T-helper 2 cell treated with Interferon-gamma antibody and Interleukin-4, amounts not matched to agents 5 μg/mL and 100 μg/mL, for 36 hours (primary cell): Measurements from ENCODE around the gene METTL24.

Experiments
- DNase-seq: peaks from one replicate; pipeline ENCODE4 v3.0.0; 2021; ENCODE audit warnings: low spot score
- H3K27ac Mint-ChIP-seq: one replicate; pipeline ENCODE4 v1.8.0; 2021; ENCODE audit warnings: mild to moderate bottlenecking, mixed read lengths
- H3K27me3 Mint-ChIP-seq: one replicate; pipeline ENCODE4 v1.8.0; 2021; ENCODE audit warnings: low read depth, mixed read lengths
- H3K36me3 Mint-ChIP-seq: one replicate; pipeline ENCODE4 v1.8.0; 2021; ENCODE audit warnings: low read depth, mixed read lengths
- H3K4me1 Mint-ChIP-seq: one replicate; pipeline ENCODE4 v1.8.0; 2021; ENCODE audit warnings: low read depth, mixed read lengths
- H3K4me3 Mint-ChIP-seq: one replicate; pipeline ENCODE4 v1.8.0; 2022; ENCODE audit warnings: mild to moderate bottlenecking, moderate library complexity, mixed read lengths
- H3K9me3 Mint-ChIP-seq: one replicate; pipeline ENCODE4 v1.8.0; 2021; ENCODE audit warnings: mixed read lengths

The METTL24 gene

GRCh38 chr6:110337486-110337885, 20.7 kb downstream of the METTL24 start:
- Mint-ChIP-seq H3K4me3 (no peak overlapping the region), H3K9me3 (no peaks in the 10 kb centered on the region), H3K27me3 (peaks cover 8% of the 10 kb centered on the region), H3K4me1 (peaks cover 1% of the 10 kb centered on the region), H3K36me3 (no peaks in the 10 kb centered on the region), H3K27ac (no peak overlapping the region)
- no peak for DNase-seq

DNA sequence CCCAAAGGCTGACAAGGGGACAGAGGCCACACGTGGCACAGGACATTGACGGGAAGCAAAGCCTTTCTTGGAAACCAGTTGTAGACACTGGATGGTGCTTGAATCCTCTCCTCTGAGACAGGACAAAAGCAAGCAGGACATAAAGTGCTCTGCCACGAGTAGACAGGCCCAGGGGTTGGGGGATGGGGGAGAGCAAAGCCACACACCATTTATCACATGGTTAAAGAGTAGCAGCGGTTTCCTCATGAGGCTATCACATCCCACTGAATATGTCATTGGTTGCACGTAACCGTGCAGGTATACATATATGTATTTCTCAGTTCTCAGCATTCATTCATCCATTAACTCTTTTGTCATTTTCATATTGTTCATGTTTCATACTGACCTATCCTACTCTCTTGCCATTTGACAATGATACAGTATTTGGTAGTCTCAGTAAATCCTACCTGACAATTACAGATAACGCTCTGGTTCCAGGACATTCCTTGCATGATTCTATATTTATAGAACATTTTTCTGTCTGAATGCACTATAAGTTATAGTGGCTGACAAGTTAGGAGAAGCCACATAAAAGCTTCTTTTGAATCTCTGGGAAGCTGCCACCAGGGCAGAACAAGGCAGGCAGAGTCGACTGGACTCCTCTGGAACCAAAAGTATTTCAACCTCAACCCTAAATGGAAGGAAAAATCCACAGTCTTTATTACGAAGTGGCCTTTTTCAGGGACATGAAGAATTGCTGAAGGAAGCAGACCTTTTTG, 23.5 kb downstream of the METTL24 start:
- Mint-ChIP-seq H3K9me3 (no peaks in the 10 kb centered on the region), H3K4me3 (no peak overlapping the region), H3K36me3 (no peaks in the 10 kb centered on the region), H3K27ac (no peak overlapping the region), H3K27me3 (peaks cover 11% of the 10 kb centered on the region), H3K4me1 (peaks cover 1% of the 10 kb centered on the region)
- DNase-seq, result no peak

- H3K4me3 Mint-ChIP-seq, result no peak overlapping the region
- H3K27me3 Mint-ChIP-seq, result peaks cover 7% of the 10 kb centered on the region
- H3K9me3 Mint-ChIP-seq, result no peaks in the 10 kb centered on the region
- peaks cover 1% of the 10 kb centered on the region for H3K4me1 Mint-ChIP-seq
- no peaks in the 10 kb centered on the region for H3K36me3 Mint-ChIP-seq
- no peak overlapping the region for H3K27ac Mint-ChIP-seq
- no peak for DNase-seq
Observed at GRCh38 chr6:110332281-110332680, 25.9 kb downstream of the METTL24 start.

GRCh38 chr6:110331816-110332215, 26.3 kb downstream of the METTL24 start:
- Mint-ChIP-seq H3K36me3 (no peaks in the 10 kb centered on the region), H3K9me3 (no peaks in the 10 kb centered on the region), H3K4me3 (no peak overlapping the region), H3K4me1 (peaks cover 1% of the 10 kb centered on the region), H3K27ac (no peak overlapping the region), H3K27me3 (peaks cover 7% of the 10 kb centered on the region)
- no peak for DNase-seq

GRCh38 chr6:110331390-110331789, 26.8 kb downstream of the METTL24 start:
- Mint-ChIP-seq H3K27me3 (peaks cover 7% of the 10 kb centered on the region), H3K4me3 (no peak overlapping the region), H3K9me3 (no peaks in the 10 kb centered on the region), H3K4me1 (peaks cover 1% of the 10 kb centered on the region), H3K27ac (no peak overlapping the region), H3K36me3 (no peaks in the 10 kb centered on the region)
- DNase-seq, result no peak

GRCh38 chr6:110329714-110330436, 28.3 kb downstream of the METTL24 start:
- no peaks in the 10 kb centered on the region for H3K36me3 Mint-ChIP-seq
- DNase-seq, result no peak
- H3K9me3 Mint-ChIP-seq, result no peaks in the 10 kb centered on the region
- H3K4me3 Mint-ChIP-seq, result no peak overlapping the region
- H3K27me3 Mint-ChIP-seq, result peaks cover 7% of the 10 kb centered on the region
- peaks cover 1% of the 10 kb centered on the region for H3K4me1 Mint-ChIP-seq
- H3K27ac Mint-ChIP-seq, result no peak overlapping the region

GRCh38 chr6:110329348-110329713, 28.8 kb downstream of the METTL24 start:
- Mint-ChIP-seq H3K36me3 (no peaks in the 10 kb centered on the region), H3K4me3 (no peak overlapping the region), H3K27me3 (peaks cover 7% of the 10 kb centered on the region), H3K9me3 (no peaks in the 10 kb centered on the region), H3K4me1 (peaks cover 1% of the 10 kb centered on the region), H3K27ac (no peak overlapping the region)
- no peak for DNase-seq

GRCh38 chr6:110328259-110328658, 29.9 kb downstream of the METTL24 start:
- Mint-ChIP-seq H3K4me1 (peaks cover 1% of the 10 kb centered on the region), H3K27ac (no peak overlapping the region), H3K4me3 (no peak overlapping the region), H3K9me3 (no peaks in the 10 kb centered on the region), H3K36me3 (no peaks in the 10 kb centered on the region), H3K27me3 (peaks cover 7% of the 10 kb centered on the region)
- no peak for DNase-seq

DNA sequence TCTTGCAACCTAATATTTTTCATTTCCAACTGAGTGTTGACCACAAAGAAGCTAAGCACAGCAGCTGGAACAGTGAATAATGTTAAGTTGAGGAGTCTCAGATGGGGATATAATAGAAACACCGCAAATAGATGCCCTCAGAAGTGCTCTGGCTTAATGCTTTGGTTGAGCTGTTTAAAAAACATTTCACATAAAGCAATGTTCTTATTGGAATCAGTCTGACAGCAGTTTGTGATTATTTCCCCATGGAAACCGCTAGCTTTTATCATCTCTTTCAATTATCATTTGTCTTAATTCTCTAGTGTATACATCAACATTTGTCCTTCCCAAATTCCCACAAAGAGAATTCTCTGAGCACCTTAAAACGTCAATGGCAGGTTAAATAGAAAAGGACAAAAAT, 30.8 kb downstream of the METTL24 start:
- DNase-seq, result no peak
- H3K27me3 Mint-ChIP-seq, result peaks cover 7% of the 10 kb centered on the region
- H3K27ac Mint-ChIP-seq, result no peak overlapping the region
- H3K36me3 Mint-ChIP-seq, result no peaks in the 10 kb centered on the region
- no peak overlapping the region for H3K4me3 Mint-ChIP-seq
- H3K4me1 Mint-ChIP-seq, result no peaks in the 10 kb centered on the region
- H3K9me3 Mint-ChIP-seq, result no peaks in the 10 kb centered on the region

DNA sequence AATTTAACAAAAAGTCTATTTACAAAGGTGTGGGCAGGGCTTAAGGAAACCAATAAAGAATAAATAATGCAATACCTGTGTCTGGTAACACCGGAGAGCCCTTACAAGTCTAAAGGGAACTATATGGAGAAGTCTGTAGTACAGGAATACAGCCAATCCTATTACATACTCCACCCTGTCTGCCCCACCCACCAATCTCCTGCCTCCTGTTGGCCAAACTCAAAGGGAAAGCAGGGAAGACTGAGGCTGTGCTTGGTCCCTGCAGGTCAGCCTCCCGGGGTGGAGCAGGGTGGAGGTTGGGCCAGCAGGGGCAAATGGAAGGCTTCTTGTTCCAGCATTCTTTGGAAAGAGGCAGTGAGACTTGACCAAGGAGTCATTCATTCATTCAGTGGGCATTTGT, 31.5 kb downstream of the METTL24 start:
- H3K27me3 Mint-ChIP-seq, result peaks cover 7% of the 10 kb centered on the region
- no peak overlapping the region for H3K27ac Mint-ChIP-seq
- no peak for DNase-seq
- H3K9me3 Mint-ChIP-seq, result no peaks in the 10 kb centered on the region
- no peaks in the 10 kb centered on the region for H3K4me1 Mint-ChIP-seq
- H3K36me3 Mint-ChIP-seq, result no peaks in the 10 kb centered on the region
- H3K4me3 Mint-ChIP-seq, result no peak overlapping the region

- Mint-ChIP-seq H3K36me3 (no peaks in the 10 kb centered on the region), H3K27ac (no peak overlapping the region), H3K4me1 (no peaks in the 10 kb centered on the region), H3K9me3 (no peaks in the 10 kb centered on the region), H3K4me3 (no peak overlapping the region), H3K27me3 (peaks cover 6% of the 10 kb centered on the region)
- no peak for DNase-seq
Observed at GRCh38 chr6:110326057-110326456, 32.1 kb downstream of the METTL24 start.

GRCh38 chr6:110325197-110325596, 33.0 kb downstream of the METTL24 start:
- H3K27me3 Mint-ChIP-seq, result peaks cover 4% of the 10 kb centered on the region
- H3K9me3 Mint-ChIP-seq, result no peaks in the 10 kb centered on the region
- no peaks in the 10 kb centered on the region for H3K36me3 Mint-ChIP-seq
- no peaks in the 10 kb centered on the region for H3K4me1 Mint-ChIP-seq
- no peak overlapping the region for H3K27ac Mint-ChIP-seq
- DNase-seq, result no peak
- no peak overlapping the region for H3K4me3 Mint-ChIP-seq

- H3K4me3 Mint-ChIP-seq, result no peak overlapping the region
- no peak for DNase-seq
- H3K27me3 Mint-ChIP-seq, result peaks cover 2% of the 10 kb centered on the region
- no peaks in the 10 kb centered on the region for H3K9me3 Mint-ChIP-seq
- no peak overlapping the region for H3K27ac Mint-ChIP-seq
- H3K36me3 Mint-ChIP-seq, result no peaks in the 10 kb centered on the region
- H3K4me1 Mint-ChIP-seq, result no peaks in the 10 kb centered on the region
Observed at GRCh38 chr6:110324548-110324947, 33.6 kb downstream of the METTL24 start.

DNA sequence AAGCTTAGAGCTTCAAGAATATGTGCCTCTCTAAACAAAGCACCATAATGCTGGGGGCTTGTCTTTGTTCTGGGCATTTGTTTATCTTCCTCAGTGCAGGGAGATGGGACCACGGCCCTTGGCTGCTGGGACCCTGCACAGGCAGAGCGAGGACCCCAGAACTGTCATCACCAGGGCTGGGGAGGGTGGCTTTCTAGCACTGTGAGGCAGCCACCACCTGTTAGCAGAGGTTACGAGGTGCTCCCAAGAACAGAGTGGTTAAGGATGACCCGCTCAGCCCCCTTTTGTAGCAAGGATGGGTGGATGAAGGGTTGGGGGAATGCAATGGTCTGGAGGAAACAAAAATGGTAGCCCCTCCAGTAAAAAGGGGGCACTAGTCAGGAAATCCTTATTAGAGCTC, 34.9 kb downstream of the METTL24 start:
- H3K27me3 Mint-ChIP-seq, result peaks cover 2% of the 10 kb centered on the region
- H3K9me3 Mint-ChIP-seq, result no peaks in the 10 kb centered on the region
- no peaks in the 10 kb centered on the region for H3K36me3 Mint-ChIP-seq
- no peak overlapping the region for H3K27ac Mint-ChIP-seq
- no peak overlapping the region for H3K4me3 Mint-ChIP-seq
- DNase-seq, result no peak
- no peaks in the 10 kb centered on the region for H3K4me1 Mint-ChIP-seq

- Mint-ChIP-seq H3K27me3 (peaks cover 2% of the 10 kb centered on the region), H3K27ac (no peak overlapping the region), H3K4me3 (no peak overlapping the region), H3K9me3 (no peaks in the 10 kb centered on the region), H3K4me1 (no peaks in the 10 kb centered on the region), H3K36me3 (no peaks in the 10 kb centered on the region)
- DNase-seq, result no peak
Observed at GRCh38 chr6:110322874-110323242, 35.3 kb downstream of the METTL24 start.
